GM12864 (cell line): ENCODE results near the gene GRK4.
A peak's percentile ranks its signal among the peaks of the same experiment; 100 is the strongest.

Experiments
- DNase-seq: peaks from one replicate; pipeline ENCODE4 v3.0.0-alpha.2; 2011; ENCODE audit warnings: low read depth
- H3K4me3 ChIP-seq: 2 replicates; pipeline ENCODE4 v1.5.1; 2011; ENCODE audit warnings: mild to moderate bottlenecking, low read depth, low read length, control low read depth
- CTCF ChIP-seq: IDR thresholded peaks from 2 replicates; pipeline ENCODE4 v1.5.1; 2011; ENCODE audit warnings: low read depth, mild to moderate bottlenecking, moderate library complexity, low read length, control low read depth, inconsistent platforms; ENCODE audit errors: missing control alignments

GRK4 gene

GRCh38 chr4:3010998-3011397 is 47.6 kb downstream of the GRK4 start:
- TF ChIP-seq CTCF: no peak
- no peak for DNase-seq
- no peak overlapping the region for H3K4me3 ChIP-seq

GRCh38 chr4:3011456-3012220 is 48.3 kb downstream of the GRK4 start:
- TF ChIP-seq CTCF: no peak
- DNase-seq: no peak
- no peak overlapping the region for H3K4me3 ChIP-seq

GRCh38 chr4:3013323-3013722 is 50.0 kb downstream of the GRK4 start:
- TF ChIP-seq CTCF: no peak
- no peak for DNase-seq
- H3K4me3 ChIP-seq: no peak overlapping the region

GRCh38 chr4:3013839-3014350 is 50.5 kb downstream of the GRK4 start:
- peak; percentile 56 for DNase-seq
- H3K4me3 ChIP-seq: no peak overlapping the region; the same call in 1 of the 2 replicates
- no peak for TF ChIP-seq CTCF

DNA sequence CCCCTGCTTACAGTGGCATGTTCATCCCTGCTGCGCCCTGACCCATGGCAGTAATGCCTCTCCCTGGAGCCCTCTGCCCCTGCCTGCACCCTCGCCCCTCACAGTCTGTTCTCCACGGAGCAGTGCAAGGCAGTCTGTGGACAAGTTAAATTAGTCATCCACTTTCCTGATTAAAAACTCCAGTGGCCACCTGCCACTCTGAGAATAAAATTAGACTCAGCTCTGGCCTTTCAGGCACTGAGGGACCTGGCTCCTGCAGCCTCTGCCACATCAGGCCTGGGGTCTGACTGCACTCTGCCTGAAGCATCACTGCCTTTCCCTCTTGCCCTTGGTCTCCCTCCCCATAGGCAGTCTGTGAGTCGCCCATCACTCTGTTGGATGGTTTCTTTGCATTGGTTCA is 53.6 kb downstream of the GRK4 start:
- DNase-seq: no peak
- no peak overlapping the region for H3K4me3 ChIP-seq
- TF ChIP-seq CTCF: no peak

DNA sequence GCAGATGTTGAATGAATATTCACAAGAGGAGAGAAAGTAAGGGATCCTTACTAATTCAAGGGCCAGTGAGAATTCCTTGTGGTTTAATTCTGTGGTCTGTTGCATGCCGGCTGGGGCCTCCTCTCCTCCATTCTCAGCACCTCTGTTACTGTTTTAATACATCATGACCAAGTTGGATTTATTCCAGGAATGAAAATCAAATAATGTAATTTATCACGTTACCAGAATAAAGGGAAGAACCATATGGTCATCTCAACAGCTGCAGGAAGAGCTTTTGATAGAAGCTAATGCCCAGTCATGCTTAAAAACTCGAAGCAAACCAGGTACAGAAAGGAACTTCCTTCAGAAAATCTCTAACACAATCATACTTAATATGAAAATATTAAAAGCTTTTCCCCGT is 54.1 kb downstream of the GRK4 start:
- no peak for TF ChIP-seq CTCF
- H3K4me3 ChIP-seq: no peak overlapping the region
- DNase-seq: no peak
